Globus pallidus (tissue), 1 donor: ENCODE data around the gene ABLIM2.
A peak's percentile ranks its signal among the peaks of the same experiment; 100 is the strongest.
"Not testable (repeated sequence)": the region's sequence is repeated elsewhere in the genome, so short reads cannot be mapped to it uniquely, and the experiment has no call there.

Experiments used
- DNase-seq: peaks from one replicate; pipeline ENCODE4 v3.0.0-alpha.2; 2015; ENCODE audit warnings: low spot score

Gene ABLIM2

DNA sequence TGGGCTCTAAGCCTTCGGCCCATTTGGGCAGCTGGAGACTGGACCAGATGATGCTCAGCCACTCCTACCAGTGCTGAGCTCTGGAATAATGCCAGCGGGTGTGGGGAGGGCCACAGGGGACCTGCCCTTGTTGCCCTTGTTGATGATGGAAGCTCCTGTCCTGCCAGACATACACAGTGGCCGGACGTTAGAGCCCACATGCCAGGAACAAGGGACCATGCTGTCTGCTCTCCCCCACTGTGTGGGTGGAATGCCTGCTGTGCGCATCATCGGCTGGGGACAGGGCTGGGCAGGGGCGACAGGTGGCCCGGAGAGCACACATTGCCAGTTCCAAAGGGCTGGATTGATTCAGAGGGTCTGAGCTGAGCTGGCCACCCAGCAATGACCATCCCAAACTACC, 2.0 kb downstream of the ABLIM2 start:
- no peak for DNase-seq

DNA sequence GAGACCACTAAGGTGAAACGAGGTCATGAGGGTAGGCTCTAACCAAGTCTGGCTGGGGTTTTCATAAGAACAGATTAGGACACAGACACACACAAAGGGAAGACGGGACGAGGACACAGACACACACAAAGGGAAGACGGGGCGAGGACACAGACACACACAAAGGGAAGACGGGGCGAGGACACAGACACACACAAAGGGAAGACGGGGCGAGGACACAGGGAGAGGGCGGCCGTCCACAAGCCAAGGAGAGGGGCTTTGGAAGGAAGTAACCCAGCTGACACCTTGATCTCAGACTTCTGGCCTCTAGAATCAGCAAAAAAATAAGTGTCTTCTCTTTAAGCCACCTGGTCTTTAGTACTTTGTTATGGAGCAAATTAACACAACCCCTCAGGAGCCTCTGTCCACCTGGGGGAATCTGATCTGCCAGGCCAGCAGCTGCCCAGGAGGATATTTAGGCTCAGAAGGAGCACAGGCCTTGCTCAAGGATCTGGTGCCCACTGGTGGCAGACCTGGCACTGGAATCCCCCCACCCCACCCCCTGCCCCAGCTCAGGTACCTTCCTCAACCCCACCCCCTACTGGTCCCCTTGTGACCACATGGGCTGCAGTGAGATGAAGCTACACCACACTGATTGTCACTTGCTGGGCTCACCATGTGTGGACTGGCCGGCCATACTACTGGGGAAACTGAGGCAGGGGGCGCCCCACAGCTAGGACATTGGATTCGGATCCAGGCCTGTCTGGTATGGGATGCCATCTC, 2.8 kb downstream of the ABLIM2 start:
- no peak for DNase-seq

DNA sequence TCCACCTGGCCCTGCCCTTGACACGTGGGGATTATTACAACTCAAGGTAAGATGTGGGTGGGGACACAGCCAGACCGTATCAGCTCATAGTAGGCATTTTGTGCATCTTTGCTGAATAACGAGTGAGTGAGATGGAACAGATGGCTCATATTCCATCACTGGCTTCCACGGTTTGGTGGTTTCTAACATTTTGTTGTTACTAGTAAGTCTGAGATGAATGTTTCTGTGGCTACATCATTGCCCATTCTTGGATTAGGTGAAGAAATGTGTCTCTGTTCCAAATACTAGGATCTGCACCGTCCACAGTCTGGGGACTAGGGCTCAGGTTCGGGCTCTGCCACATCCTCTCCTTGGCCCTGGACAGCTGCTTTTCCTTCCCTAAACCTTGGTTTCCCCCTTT, 3.6 kb downstream of the ABLIM2 start:
- no peak for DNase-seq

DNA sequence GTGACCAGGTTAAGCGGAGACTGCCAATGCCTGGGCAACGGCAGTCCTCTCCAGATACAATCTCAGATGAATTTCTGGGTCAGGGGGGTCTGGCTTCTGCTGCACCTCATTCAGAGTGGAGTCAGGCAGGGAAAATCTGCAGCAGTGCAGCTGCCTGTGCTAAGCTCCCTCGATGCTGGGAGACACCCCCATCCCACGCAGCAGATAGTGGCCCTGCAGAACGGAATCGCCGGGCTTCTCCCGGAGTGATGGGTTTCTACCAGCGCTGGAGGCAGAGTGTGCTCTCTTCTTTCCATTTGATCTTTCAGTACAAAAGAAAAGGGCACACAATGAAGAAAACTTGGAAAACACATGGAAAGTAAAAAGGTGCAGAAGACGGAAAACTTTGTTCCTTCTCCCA, 5.2 kb downstream of the ABLIM2 start:
- DNase-seq: no peak

DNA sequence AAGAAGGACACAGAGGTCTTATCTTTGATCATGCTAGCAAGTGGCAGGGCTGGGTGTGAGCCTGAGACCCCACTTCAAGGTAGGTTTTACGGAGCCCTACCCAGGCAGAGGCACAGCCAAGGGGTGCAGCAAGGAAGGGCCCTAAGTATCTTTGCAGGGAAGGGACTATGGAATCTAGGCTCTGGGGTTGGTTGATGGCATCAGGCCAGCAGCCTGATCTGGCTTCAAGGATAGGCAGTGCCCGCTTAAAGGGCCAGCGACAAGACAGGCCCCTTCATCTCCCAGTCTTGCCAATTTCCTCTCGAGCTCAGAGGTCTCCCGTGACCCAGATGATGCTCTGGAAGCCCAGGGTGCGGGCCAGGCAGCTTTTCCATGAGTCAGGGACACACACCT, 5.8 kb downstream of the ABLIM2 start:
- DNase-seq: no peak

- DNase-seq: no peak
Observed at GRCh38 chr4:8152090-8152864, 6.3 kb downstream of the ABLIM2 start.

DNA sequence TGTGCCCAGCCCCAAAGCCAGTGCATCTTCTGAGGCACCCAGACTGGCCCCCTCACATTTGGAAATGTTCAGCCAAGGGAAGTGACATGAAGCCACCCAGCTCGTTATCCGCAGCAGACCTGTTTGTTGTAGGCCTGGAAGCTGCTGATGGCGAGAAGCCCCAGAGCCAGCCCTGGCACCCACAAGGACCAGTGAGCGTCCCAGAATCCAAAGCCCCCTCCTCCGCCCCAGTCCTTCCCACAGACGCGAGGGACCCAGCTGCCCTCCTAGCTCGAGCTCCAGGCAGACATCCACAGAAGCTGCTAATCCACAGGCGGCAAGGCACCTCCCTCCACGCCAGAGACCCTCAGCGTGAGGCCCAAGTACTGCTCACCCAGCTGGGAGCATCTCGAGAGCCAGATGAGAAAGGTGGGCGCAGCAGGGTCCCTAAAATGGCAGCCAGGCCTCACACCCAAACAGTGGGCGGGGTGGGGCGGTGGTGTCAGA, 7.4 kb downstream of the ABLIM2 start:
- DNase-seq: no peak

- DNase-seq: no peak
Observed at GRCh38 chr4:8150152-8151090, 8.2 kb downstream of the ABLIM2 start.

DNA sequence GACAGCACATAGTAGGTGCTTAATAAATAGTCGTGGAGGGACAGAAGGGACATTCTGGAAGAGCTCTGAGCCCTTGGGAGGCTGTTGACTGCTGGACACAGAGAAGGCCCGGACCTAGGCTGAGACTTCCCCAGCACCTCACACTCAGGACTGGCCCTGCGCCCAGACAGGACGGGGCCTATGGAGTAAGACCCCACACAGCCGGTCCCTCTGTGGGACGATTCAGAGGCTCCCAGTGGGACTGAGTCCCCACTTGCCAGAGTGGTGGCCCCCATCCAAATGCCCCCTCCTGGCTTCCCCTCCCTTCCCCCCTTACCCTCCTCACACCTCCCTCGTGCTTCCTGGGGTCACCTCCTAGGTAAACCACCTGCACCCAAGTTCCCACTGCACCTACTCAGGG, 8.9 kb downstream of the ABLIM2 start:
- DNase-seq: no peak

GRCh38 chr4:8148785-8149435, 9.7 kb downstream of the ABLIM2 start:
- DNase-seq: no peak

DNA sequence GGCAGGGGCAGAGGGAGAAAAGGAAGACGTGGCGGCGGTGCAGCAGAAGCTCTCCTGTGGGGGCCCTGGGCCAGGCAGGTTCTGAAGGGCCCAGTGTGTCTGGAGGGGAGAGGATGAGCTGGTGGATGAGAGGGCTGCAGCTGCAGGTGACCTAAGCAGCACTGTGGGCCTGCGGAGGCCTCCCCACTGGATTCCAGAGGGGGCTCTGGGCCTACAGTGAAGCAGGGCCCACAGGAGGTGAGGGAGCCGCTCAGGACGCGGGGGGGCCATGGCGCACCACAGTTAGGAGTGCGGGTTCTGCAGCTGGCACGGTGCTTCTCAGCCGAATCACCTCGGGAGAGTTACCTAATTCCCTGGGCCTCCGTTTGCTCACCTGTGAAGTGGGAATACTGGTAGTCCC, 10.5 kb downstream of the ABLIM2 start:
- DNase-seq: no peak

GRCh38 chr4:8147231-8147970, 11.2 kb downstream of the ABLIM2 start:
- no peak for DNase-seq

- DNase-seq: no peak
Observed at GRCh38 chr4:8146157-8146556, 12.5 kb downstream of the ABLIM2 start.

GRCh38 chr4:8144359-8144758, 14.3 kb downstream of the ABLIM2 start:
- DNase-seq: peak; percentile 31

DNA sequence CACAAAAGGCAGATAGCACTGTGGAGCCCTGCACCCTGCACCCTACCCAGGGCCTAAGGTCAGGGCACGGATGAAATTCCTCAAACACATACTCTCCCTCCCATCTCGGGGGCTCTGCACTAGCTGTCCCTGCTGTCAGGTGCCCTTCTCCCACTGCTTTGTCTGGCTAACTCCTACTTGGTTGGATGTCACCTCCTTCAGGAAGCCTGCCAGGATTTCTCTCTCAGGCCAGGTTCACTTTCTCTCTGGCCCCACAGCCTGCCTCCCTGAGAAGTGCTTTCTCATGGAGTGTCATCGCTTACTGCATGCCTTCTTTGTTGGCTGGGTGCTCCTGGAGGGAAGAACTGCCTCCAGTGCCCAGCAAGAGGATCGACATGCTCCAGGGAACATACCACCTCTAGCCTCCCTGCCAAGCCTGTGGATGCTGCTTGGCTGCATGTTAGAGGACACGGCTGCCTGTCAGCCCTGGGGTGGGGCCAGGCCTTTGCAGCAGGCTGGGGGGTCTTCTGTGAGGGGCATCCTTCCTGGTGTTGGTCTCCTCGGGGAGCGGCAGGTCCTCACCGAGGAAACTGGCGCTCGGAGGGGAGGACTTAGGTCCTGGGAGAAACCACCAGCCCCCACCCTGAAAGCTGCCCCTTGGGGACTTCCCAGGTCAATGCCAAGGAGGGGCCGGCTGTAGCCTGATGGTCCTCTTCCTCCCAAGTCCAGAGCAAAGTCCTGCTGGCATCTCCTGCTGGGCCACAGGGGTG, 15.0 kb downstream of the ABLIM2 start:
- no peak for DNase-seq

- no peak for DNase-seq
Observed at GRCh38 chr4:8142556-8142955, 16.1 kb downstream of the ABLIM2 start.

DNA sequence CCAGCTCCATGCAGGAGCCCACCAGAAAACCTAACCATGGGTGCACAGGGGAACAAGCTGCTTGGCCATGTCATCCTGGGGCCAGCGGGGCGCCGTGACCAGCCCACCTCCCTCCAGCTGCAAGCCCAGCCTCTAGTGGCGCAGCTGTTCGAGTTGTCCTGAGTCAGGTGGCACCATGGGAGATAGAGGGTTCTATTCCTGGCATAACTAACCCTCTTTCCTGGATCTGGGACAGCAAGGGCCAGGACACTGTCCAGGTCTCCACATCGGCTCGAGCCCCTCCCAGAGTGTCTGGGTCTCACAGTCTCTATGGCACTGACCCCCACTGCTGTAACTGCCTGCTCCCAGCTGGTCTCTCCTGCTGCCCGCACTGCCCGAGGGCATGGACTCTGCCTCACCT, 16.7 kb downstream of the ABLIM2 start:
- no peak for DNase-seq

DNA sequence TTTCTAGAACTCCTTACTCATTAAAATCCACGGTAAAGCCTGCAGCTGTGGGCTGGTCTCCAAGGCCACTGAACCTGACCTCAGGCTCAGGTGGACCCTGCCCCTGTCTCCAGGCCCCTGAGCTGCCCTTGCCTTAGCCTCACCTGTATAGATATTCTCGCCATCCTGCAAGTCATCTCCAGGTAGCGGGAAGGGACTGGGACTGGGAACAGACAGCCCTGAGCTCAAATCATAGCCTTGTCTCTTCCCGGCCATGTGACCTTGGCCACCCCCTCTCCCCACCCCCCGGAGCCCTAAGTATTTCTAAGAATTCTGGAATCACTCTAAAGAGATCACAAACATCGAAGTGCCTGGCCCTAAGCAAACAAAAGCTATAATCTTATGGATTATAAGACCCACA, 17.7 kb downstream of the ABLIM2 start:
- no peak for DNase-seq

DNA sequence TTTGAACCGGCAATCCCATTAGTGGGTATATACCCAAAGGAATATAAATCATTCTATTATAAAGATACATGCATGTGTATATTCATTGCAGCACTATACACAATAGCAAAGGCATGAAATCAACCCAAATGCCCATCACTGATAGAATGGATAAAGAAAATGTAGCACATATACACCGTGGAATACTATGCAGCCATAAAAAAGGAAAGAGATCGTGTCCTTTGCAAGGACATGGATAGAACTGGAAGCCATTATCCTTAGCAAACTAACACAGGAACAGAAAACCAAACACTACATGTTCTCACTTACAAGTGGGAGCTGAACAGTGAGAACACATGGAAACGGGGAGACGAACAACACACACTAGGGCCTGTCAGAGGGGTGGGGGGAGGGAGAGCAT, 18.9 kb downstream of the ABLIM2 start:
- not testable (repeated sequence) for DNase-seq

DNA sequence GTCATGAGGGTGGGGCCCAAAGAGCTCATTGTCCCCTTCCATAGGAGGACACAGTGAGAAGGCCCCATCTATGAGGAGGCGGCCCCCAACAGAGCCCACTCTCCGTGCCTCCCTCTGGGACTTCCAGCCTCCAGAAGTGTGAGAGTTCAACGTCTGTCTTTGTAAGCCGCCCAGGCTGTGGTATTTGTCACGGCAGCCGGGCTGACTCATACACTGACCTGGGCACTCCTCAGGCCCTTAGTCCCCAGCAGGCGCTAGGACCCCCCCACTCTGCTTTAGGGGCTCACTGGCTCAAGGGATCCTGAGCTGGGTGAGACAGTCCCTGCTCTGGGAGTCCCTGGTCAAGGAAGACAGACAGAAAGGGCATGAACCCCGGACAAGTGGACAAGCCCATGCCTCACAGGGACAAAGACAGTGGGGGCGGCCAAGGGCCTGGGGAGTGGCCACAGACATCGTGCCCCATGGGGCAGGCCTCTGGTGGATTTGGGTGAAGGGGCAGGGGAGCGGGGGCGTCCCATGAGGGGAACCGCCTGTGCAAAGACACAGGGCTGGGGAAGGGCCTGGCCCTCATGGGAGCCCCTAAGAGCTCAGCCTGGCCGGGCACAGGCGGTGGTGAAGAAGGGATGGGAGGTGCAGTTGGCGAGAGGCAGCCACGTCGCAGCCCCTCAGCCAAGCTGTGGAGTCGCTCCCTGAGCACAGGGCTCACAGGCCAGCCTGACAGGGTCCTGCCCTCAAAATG, 21.5 kb downstream of the ABLIM2 start:
- no peak for DNase-seq
